AG04450 (cell line): ENCODE results near the gene PGM5. TPM values are rescaled to one million over a fixed set of nuclear protein-coding genes. Genes with fewer than 3 reads are reported as not detected.

Source experiments
- CTCF ChIA-PET: fragments of 300-600, 350-600 bp; formaldehyde crosslinking; extraction: SDS; loops from one replicate; lab custom pipeline; 2022; ENCODE audit warnings: antibody characterized with exemption, inconsistent platforms; lab: Charles Lee
- POLR2A ChIA-PET: fragments of 350-600 bp; formaldehyde crosslinking; extraction: SDS; loops from one replicate; lab custom pipeline; 2021; ENCODE audit warnings: antibody characterized with exemption, inconsistent platforms; lab: Yijun Ruan, JAX
- DNase-seq: peaks from one replicate; pipeline ENCODE4 v3.0.0-alpha.2; 2011; ENCODE audit warnings: low read depth, low spot score
- H3K27ac ChIP-seq: one replicate; pipeline ENCODE4 v1.5.1; 2012; ENCODE audit warnings: low read depth, low read length, control low read depth
- H3K27me3 ChIP-seq: one replicate; pipeline ENCODE4 v1.6.0; 2012; ENCODE audit warnings: low read length; ENCODE audit not compliant: control insufficient read depth, insufficient read depth
- H3K4me3 ChIP-seq: 2 replicates; pipeline ENCODE4 v1.5.1; 2011; ENCODE audit warnings: mild to moderate bottlenecking, low read depth, low read length, control low read depth
- H3K9me3 ChIP-seq: 2 replicates; pipeline ENCODE4 v1.5.1; 2012; ENCODE audit warnings: low read length; ENCODE audit not compliant: control insufficient read depth, insufficient read depth
- polyA plus RNA-seq: library from polyadenylated mRNA; depleted of rRNA; stranded (reverse); fragments of >200 nt; gene quantifications from 2 replicates; pipeline ENCODE4 v1.2.3, GENCODE V29; 2011
- TF ChIP-seq, protein P1 (sequence below): IDR thresholded peaks from 2 replicates; pipeline ENCODE4 v1.5.1; 2011; ENCODE audit warnings: low read depth, low read length, control low read depth, inconsistent platforms

Gene PGM5
- polyA plus RNA-seq, 1 experiment: 5.9 TPM

DNA sequence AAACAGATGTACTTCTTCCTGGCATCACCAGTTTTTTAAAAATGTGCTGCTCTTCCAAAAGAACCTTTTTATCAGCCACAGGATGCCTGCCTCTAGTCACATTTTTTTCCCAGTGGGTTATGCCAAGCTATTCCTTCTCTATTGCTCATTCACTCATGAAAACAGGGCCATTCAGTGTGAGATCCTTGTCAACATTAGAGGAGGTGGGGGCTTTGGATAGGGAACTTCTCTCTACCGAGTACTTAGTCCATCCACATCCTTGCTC is 181.1 kb downstream of the PGM5 start:
- DNase-seq: no peak

DNA sequence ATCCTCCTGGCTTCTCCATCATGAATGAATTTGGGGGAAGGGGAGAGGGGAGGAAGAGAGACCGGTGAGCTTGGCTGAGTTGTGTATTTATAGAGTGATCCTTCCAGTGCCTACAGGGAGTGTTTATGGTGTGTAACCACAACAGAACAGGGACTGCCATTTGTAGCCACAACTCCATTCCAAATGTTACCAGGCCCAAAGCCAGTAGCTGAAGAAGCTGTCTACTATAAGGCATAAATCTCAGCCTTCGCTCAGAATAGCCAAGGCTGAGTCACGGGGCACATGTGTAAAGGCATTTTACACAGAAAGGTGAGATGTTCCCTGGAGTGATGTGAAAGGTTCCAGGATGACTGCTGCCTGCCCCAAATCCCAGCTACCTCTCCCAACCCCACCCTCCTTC is 181.8 kb downstream of the PGM5 start:
- Histone ChIP-seq H3K4me3 (no peak overlapping the region), H3K27ac (no peak overlapping the region), H3K27me3 (no peaks in the 10 kb centered on the region), H3K9me3 (no peaks in the 10 kb centered on the region)
- POLR2A ChIA-PET: no interaction called here
- TF ChIP-seq, protein P1, sequence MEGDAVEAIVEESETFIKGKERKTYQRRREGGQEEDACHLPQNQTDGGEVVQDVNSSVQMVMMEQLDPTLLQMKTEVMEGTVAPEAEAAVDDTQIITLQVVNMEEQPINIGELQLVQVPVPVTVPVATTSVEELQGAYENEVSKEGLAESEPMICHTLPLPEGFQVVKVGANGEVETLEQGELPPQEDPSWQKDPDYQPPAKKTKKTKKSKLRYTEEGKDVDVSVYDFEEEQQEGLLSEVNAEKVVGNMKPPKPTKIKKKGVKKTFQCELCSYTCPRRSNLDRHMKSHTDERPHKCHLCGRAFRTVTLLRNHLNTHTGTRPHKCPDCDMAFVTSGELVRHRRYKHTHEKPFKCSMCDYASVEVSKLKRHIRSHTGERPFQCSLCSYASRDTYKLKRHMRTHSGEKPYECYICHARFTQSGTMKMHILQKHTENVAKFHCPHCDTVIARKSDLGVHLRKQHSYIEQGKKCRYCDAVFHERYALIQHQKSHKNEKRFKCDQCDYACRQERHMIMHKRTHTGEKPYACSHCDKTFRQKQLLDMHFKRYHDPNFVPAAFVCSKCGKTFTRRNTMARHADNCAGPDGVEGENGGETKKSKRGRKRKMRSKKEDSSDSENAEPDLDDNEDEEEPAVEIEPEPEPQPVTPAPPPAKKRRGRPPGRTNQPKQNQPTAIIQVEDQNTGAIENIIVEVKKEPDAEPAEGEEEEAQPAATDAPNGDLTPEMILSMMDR: no peak
- CTCF ChIA-PET: no interaction called here
- no peak for DNase-seq

More for the DNA sequence above, 181.1 kb downstream of the PGM5 start:
- Histone ChIP-seq H3K27ac (no peak overlapping the region), H3K9me3 (no peaks in the 10 kb centered on the region), H3K27me3 (no peaks in the 10 kb centered on the region), H3K4me3 (no peak overlapping the region)
- ChIA-PET POLR2A (no interaction called here), CTCF (no interaction called here)
- TF ChIP-seq, protein P1: no peak

DNA sequence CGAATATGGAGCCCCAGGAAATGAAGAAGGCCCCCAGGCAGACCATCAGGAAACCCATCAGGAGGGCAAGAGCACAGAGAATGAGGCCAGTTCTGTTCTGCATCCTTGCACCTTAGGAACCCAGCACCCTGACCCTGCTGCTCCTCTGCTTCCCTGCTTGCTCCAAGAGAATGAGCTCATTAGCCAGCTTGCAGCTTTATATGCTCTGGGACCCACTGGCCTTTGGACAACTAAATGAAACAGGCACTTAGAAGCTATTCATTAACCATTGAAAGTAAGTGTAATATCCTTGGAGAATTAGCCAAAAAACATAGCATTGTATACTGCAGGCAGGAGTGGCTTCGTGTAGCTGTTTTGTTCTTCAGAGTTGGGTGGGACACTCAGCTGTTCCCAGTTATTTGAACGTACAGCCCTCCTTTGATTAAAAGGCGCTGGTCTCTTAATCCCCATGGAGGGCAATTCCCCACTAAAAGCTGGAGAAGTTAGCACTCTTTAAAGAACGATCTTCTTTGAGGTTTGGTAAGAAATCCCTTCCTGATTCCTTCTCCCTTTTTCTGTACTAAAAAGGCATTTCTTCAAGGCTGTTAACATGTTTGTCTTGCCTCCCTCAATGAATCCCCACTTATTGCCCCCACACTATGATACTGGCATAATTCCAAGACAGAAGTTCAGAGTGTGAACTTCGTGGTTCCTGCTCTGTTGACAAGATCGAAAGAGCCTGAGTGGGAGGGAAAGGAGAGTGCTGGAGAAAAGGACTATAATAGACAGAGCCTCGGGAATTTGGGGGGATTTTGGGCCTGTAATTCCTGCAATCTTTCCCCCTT is 184.5 kb downstream of the PGM5 start, which contains the start of gene TMEM252:
Gene TMEM252, minus strand, starts transcription at position 172 of the 824 bp plus-strand sequence. Its CDS starts 69 bp downstream, at position 103.
- H3K27ac ChIP-seq: no peak within 1 kb of the TSS
- DNase-seq: no peak
- H3K27me3 ChIP-seq: no peaks in the 10 kb centered on the region
- ChIA-PET CTCF (interaction anchor here (1.1 to 1.2 kb wide), 2 partner anchors 19 to 43 kb away, joined by 3 to 5 read pairs; no protein-coding TSS in a partner anchor), POLR2A (no interaction called here)
- TF ChIP-seq, protein P1: no peak
- no peak within 1 kb of the TSS for H3K4me3 ChIP-seq
- H3K9me3 ChIP-seq: no peaks in the 10 kb centered on the region

DNA sequence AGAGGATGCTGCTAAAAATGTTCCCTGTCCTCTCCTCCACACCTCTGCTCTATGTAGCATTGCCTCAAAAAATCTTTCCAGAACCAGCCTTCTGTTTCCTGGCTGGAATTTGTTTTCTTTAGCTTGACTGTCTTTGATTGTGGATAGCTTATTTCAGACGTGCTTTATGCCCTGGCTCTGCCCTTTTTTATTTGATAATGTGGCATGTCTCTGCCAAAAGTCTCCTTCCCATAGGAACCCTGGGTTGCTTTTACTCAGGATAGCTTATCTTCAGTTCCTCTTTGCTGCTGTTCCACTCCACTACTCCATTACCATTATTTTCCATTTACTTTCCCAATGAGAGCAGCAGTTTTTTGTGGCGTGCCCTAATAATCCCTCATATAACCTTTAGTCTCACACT is 185.2 kb downstream of the PGM5 start:
- Histone ChIP-seq H3K27me3 (no peaks in the 10 kb centered on the region), H3K27ac (no peak overlapping the region), H3K9me3 (no peaks in the 10 kb centered on the region), H3K4me3 (no peak overlapping the region)
- TF ChIP-seq, protein P1: no peak
- POLR2A ChIA-PET: no interaction called here
- no peak for DNase-seq
- CTCF ChIA-PET: interaction anchor here (1.2 kb wide), 1 partner anchor 42 kb away, joined by 5 read pairs; no protein-coding TSS in a partner anchor

DNA sequence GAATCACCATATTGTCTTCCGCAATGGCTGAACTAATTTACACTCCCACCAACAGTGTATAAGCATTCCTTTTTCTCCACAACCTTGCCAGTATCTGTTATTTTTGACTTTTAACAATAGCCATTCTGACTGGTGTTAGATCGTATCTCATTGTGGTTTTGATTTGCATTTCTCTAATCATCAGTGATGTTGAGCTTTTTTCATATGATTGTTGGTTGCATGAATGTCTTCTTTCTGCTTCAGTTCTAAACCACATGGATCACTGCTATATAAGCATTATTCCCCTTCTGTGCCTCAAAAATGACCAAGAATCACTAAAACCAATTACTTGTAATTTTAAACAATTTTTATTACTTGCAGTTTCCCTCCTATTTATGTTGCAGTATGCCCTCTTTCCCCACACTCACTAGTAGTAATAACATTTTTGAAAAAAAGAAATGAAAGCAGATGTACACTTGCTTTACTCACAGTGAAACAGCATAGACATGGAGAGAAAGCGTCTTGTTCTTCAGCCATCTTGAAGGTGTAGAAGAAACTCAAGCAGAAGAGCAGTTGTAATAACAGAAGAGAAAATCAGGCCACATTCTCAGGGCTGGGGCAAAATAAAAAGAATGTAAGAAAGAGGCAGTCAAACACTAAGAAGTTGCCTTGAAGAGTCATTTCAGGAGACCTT is 188.8 kb downstream of the PGM5 start:
- CTCF ChIA-PET: no interaction called here

More for the DNA sequence above, 188.8 kb downstream of the PGM5 start:
- H3K27ac ChIP-seq: no peak overlapping the region
- no peaks in the 10 kb centered on the region for H3K27me3 ChIP-seq
- TF ChIP-seq, protein P1: no peak
- no peak overlapping the region for H3K4me3 ChIP-seq
- H3K9me3 ChIP-seq: no peaks in the 10 kb centered on the region
- no peak for DNase-seq
- POLR2A ChIA-PET: no interaction called here
